ENCODE data around the gene GLOD4. TPM values are rescaled to one million over a fixed set of nuclear protein-coding genes. Genes with fewer than 3 reads are reported as not detected.

Gene GLOD4
- polyA plus RNA-seq, 1 donor from 2014 or later, result 100.0 TPM

- H3K27ac Mint-ChIP-seq, result no peak overlapping the region
- H3K36me3 Mint-ChIP-seq, result peaks cover 1% of the 10 kb centered on the region
- H3K27me3 Mint-ChIP-seq, result no peaks in the 10 kb centered on the region
Observed at GRCh38 chr17:726271-726919, 55.7 kb downstream of the GLOD4 start.

DNA sequence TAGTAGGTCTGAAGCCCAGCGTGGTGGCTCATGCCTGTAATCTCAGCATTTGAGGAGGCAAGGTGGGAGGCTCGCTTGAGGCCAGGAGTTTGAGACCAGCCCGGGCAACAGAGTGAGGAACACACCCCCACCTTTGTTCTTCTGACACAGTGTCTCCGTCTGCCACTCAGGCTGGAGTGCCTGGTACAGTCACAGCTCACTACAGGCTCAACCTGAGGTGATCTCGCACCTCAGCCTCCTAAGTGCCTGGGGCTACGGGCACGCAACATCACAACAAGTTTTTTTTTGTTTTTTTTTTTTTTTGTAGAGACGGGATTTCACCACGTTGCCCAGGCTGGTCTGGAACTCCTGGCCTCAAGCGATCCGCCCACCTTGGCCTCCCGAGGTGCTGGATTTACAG lies 56.3 kb downstream of the GLOD4 start:
- Mint-ChIP-seq H3K27me3 (no peaks in the 10 kb centered on the region), H3K4me3 (no peak overlapping the region), H3K9me3 (no peaks in the 10 kb centered on the region)

More at GRCh38 chr17:726271-726919, 55.7 kb downstream of the GLOD4 start:
- Mint-ChIP-seq H3K4me1 (no peaks in the 10 kb centered on the region), H3K4me3 (no peak overlapping the region), H3K9me3 (no peaks in the 10 kb centered on the region)

DNA sequence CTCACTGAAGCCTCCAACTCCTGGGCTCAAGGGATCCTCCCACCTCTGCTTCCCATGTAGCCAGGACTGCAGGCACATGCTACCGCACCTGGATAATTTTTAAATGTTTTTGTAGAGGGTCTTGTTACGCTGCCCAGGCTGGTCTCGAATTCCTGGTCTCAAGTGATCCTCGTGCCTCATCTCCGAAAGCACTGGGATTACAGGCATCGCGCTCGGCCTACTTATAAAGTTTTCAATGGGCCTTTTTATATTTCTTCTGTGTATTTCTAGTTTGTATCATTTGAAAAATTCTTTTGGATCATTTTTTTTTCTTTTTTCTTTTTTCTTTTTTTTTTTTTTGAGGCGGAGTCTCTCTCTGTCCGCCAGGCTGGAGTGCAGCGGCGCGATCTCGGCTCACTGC lies 57.0 kb downstream of the GLOD4 start:
- no peaks in the 10 kb centered on the region for H3K9me3 Mint-ChIP-seq
- H3K27ac Mint-ChIP-seq, result no peak overlapping the region
- no peaks in the 10 kb centered on the region for H3K4me1 Mint-ChIP-seq
- H3K4me3 Mint-ChIP-seq, result no peak overlapping the region
- no peaks in the 10 kb centered on the region for H3K36me3 Mint-ChIP-seq
- H3K27me3 Mint-ChIP-seq, result no peaks in the 10 kb centered on the region

More for the DNA sequence above, 56.3 kb downstream of the GLOD4 start:
- no peak overlapping the region for H3K27ac Mint-ChIP-seq
- no peaks in the 10 kb centered on the region for H3K4me1 Mint-ChIP-seq
- peaks cover 1% of the 10 kb centered on the region for H3K36me3 Mint-ChIP-seq

- H3K27ac Mint-ChIP-seq, result peak overlapping the region in 1 of 3 donors; percentile 36
- H3K36me3 Mint-ChIP-seq, result no peaks in the 10 kb centered on the region
- no peaks in the 10 kb centered on the region for H3K9me3 Mint-ChIP-seq
- peak overlapping the region in 1 of 4 donors; percentile 8 for H3K4me3 Mint-ChIP-seq
- H3K4me1 Mint-ChIP-seq, result peaks cover 3 to 4% (median 4%) of the 10 kb centered on the region in 3 donors
- no peaks in the 10 kb centered on the region for H3K27me3 Mint-ChIP-seq
Observed at GRCh38 chr17:721540-721937, 60.5 kb downstream of the GLOD4 start.

GRCh38 chr17:720706-721539 lies 61.2 kb downstream of the GLOD4 start:
- Mint-ChIP-seq H3K27ac (no peak overlapping the region), H3K27me3 (no peaks in the 10 kb centered on the region), H3K9me3 (no peaks in the 10 kb centered on the region), H3K36me3 (no peaks in the 10 kb centered on the region), H3K4me1 (peaks cover 3 to 4% (median 4%) of the 10 kb centered on the region in 3 donors), H3K4me3 (peak overlapping the region in 1 of 4 donors; percentile 8)

DNA sequence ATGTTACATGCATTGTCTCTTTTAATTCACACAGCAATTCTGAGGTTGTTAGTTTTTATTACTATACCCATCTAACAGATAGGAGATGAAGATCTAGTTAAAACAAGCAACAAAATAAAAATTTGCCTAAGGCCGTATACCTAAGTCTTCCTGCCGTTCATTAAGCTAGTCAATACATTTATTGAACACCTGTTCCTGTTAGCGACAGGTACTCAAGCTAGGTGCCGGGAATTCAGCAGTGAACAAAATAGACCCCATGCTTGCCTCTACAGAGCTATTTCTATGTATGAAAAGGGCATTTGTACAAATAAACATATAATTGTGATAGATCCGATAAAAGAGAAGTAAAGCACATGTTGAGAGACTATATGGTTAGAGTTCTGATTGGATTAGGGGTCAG lies 64.0 kb downstream of the GLOD4 start:
- peak overlapping the region in 1 of 4 donors; percentile 86 for H3K4me3 Mint-ChIP-seq
- H3K27ac Mint-ChIP-seq, result no peak overlapping the region
- peaks cover 1% of the 10 kb centered on the region for H3K36me3 Mint-ChIP-seq
- H3K4me1 Mint-ChIP-seq, result peaks cover 8 to 13% (median 13%) of the 10 kb centered on the region in 3 donors
- H3K9me3 Mint-ChIP-seq, result no peaks in the 10 kb centered on the region
- no peaks in the 10 kb centered on the region for H3K27me3 Mint-ChIP-seq

Other genes starting within 250 kb of the GLOD4 start
- 9.9 TPM for gene VPS53, start 67.4 kb downstream of the GLOD4 start, polyA plus RNA-seq
- gene TLCD3A, start 49.7 kb downstream of the GLOD4 start, polyA plus RNA-seq, result 0.65 TPM
- gene GEMIN4, start 30.0 kb downstream of the GLOD4 start, polyA plus RNA-seq, result 27.4 TPM
- gene MRM3, start 73 bp upstream of the GLOD4 start, polyA plus RNA-seq, result 32.2 TPM
- gene NXN, start 197.5 kb upstream of the GLOD4 start, polyA plus RNA-seq, result 0.18 TPM
- 21.2 TPM for gene TIMM22, start 214.8 kb upstream of the GLOD4 start, polyA plus RNA-seq

Measured in IgD-negative memory B cell (primary cell).